BJ (cell line): Measurements from ENCODE around the gene NLGN1. TPM values are rescaled to one million over a fixed set of nuclear protein-coding genes. Genes with fewer than 3 reads are reported as not detected.

Experiments used
- CTCF ChIA-PET: fragments of 350-600 bp; formaldehyde crosslinking; extraction: SDS; loops from one replicate; lab custom pipeline; 2021; ENCODE audit warnings: antibody characterized with exemption, inconsistent platforms; lab: Yijun Ruan, JAX
- POLR2A ChIA-PET: fragments of 300-600 bp; sonication (Branson Sonifier 250); formaldehyde crosslinking; extraction: SDS; loops from one replicate; lab custom pipeline; 2021; ENCODE audit warnings: antibody characterized with exemption; lab: Charles Lee
- DNase-seq: peaks from one replicate; pipeline ENCODE4 v3.0.0-alpha.2; 2011; ENCODE audit warnings: low read depth
- H3K27me3 ChIP-seq: 2 replicates; pipeline ENCODE4 v1.6.0; 2011; ENCODE audit warnings: low read length; ENCODE audit not compliant: control insufficient read depth, insufficient read depth
- H3K36me3 ChIP-seq: 2 replicates; pipeline ENCODE4 v1.5.1; 2011; ENCODE audit warnings: low read length; ENCODE audit not compliant: control insufficient read depth, insufficient read depth
- H3K4me3 ChIP-seq: 2 replicates; pipeline ENCODE4 v1.5.1; 2011; ENCODE audit warnings: low read depth, mild to moderate bottlenecking, control low read depth, low read length
- polyA plus RNA-seq: library from polyadenylated mRNA; depleted of rRNA; stranded (reverse); fragments of >200 nt; gene quantifications from 2 replicates; pipeline ENCODE4 v1.2.3, GENCODE V29; 2011
- TF ChIP-seq, protein P1 (sequence below): IDR thresholded peaks from 2 replicates; pipeline ENCODE4 v1.5.1; 2011; ENCODE audit warnings: low read depth, mild to moderate bottlenecking, control low read depth, inconsistent platforms, low read length, moderate library complexity; ENCODE audit not compliant: insufficient read depth

Gene NLGN1
- polyA plus RNA-seq, 1 experiment, result 15.5 TPM

GRCh38 chr3:174308736-174309135, 911.2 kb downstream of the NLGN1 start:
- H3K36me3 ChIP-seq, result no peaks in the 10 kb centered on the region
- no peaks in the 10 kb centered on the region for H3K27me3 ChIP-seq
- ChIA-PET POLR2A (no interaction called here), CTCF (no interaction called here)
- no peak for DNase-seq
- TF ChIP-seq, protein P1, sequence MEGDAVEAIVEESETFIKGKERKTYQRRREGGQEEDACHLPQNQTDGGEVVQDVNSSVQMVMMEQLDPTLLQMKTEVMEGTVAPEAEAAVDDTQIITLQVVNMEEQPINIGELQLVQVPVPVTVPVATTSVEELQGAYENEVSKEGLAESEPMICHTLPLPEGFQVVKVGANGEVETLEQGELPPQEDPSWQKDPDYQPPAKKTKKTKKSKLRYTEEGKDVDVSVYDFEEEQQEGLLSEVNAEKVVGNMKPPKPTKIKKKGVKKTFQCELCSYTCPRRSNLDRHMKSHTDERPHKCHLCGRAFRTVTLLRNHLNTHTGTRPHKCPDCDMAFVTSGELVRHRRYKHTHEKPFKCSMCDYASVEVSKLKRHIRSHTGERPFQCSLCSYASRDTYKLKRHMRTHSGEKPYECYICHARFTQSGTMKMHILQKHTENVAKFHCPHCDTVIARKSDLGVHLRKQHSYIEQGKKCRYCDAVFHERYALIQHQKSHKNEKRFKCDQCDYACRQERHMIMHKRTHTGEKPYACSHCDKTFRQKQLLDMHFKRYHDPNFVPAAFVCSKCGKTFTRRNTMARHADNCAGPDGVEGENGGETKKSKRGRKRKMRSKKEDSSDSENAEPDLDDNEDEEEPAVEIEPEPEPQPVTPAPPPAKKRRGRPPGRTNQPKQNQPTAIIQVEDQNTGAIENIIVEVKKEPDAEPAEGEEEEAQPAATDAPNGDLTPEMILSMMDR, result no peak
- no peak overlapping the region for H3K4me3 ChIP-seq

GRCh38 chr3:174310475-174310983, 913.0 kb downstream of the NLGN1 start:
- TF ChIP-seq, protein P1, result no peak
- Histone ChIP-seq H3K4me3 (no peak overlapping the region), H3K27me3 (no peaks in the 10 kb centered on the region), H3K36me3 (no peaks in the 10 kb centered on the region)
- CTCF ChIA-PET, result interaction anchor here (1.0 kb wide), 1 partner anchor 9 kb away, joined by 4 read pairs; no protein-coding TSS in a partner anchor
- POLR2A ChIA-PET, result no interaction called here
- DNase-seq, result no peak

DNA sequence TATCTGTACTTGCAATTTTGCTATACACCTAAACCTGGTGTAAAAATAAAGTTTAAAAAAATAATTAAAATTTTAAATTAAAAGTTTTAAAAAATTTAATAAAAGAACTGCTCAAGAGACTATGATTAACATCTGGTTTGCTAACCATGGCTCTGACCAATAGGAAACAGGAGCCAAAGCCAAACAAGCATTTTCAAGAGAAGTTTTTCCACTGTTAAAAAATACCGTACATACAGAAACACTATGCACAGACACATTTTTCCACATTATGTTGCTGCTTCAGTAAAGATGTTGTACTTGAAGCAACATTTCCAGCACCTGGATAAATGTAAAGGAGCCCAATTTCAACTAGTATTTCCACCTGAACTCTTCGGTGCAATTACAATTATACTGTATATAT, 917.7 kb downstream of the NLGN1 start:
- no peak for DNase-seq
- Histone ChIP-seq H3K27me3 (no peaks in the 10 kb centered on the region), H3K36me3 (no peaks in the 10 kb centered on the region), H3K4me3 (no peak overlapping the region)
- TF ChIP-seq, protein P1, result no peak
- POLR2A ChIA-PET, result no interaction called here
- CTCF ChIA-PET, result interaction anchor here (1.3 kb wide), 1 partner anchor 10 kb away, joined by 3 read pairs; no protein-coding TSS in a partner anchor

GRCh38 chr3:174317005-174317404, 919.5 kb downstream of the NLGN1 start:
- ChIA-PET CTCF (no interaction called here), POLR2A (no interaction called here)
- Histone ChIP-seq H3K27me3 (no peaks in the 10 kb centered on the region), H3K4me3 (no peak overlapping the region), H3K36me3 (no peaks in the 10 kb centered on the region)
- TF ChIP-seq, protein P1, result no peak
- DNase-seq, result no peak

DNA sequence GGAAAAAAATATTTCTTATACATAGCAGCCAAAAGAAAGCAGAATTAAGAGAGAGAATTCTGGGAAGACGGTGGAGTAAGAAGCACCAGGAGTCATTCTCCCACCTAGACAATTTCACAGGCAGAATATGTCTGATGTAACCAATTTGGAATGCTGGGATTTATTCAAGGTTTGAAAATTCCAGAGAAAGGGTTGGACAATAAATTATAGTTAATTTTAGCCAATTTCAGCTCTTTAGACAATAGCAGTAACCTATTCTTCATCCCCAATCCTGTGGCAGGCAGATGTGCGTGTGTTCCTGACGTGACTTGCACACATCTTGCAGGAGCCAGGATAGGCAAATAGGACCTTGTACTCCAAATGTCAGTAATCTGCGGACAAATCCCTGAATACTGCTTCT, 920.6 kb downstream of the NLGN1 start:
- POLR2A ChIA-PET, result no interaction called here

More for the DNA sequence above, 920.6 kb downstream of the NLGN1 start:
- H3K36me3 ChIP-seq, result no peaks in the 10 kb centered on the region
- CTCF ChIA-PET, result no interaction called here
- DNase-seq, result no peak
- TF ChIP-seq, protein P1, result no peak
- H3K27me3 ChIP-seq, result no peaks in the 10 kb centered on the region
- no peak overlapping the region for H3K4me3 ChIP-seq
